ENCODE measurements around the gene PLEK. TPM values are rescaled to one million over a fixed set of nuclear protein-coding genes. Genes with fewer than 3 reads are reported as not detected.

The PLEK gene
- polyA plus RNA-seq, 1 donor from 2014 or later: 0.07 TPM

GRCh38 chr2:68414876-68415275 is 49.8 kb downstream of the PLEK start:
- no peak overlapping the region for H3K4me3 ChIP-seq (ENCODE audit: low read length)
- H2AFZ ChIP-seq (ENCODE audit: low read depth, low read length): no peak overlapping the region
- no peak overlapping the region for H3K9ac ChIP-seq (ENCODE audit: low read length)
- TF ChIP-seq REST (IDR thresholded peaks at IDR 0.05; ENCODE audit: borderline replicate concordance) (no peak), TAF1 (IDR thresholded peaks at IDR 0.05; ENCODE audit: low read depth) (no peak), EP300 (conservative IDR thresholded peaks at IDR 0.05; ENCODE audit: poor library complexity, severe bottlenecking) (no peak), RAD21 (conservative IDR thresholded peaks at IDR 0.05) (no peak), POLR2AphosphoS5 (IDR thresholded peaks at IDR 0.05) (no peak), EZH2 (IDR thresholded peaks at IDR 0.05; ENCODE audit: borderline replicate concordance, insufficient read depth, low read length, poor library complexity, severe bottlenecking) (no peak), SMC3 (conservative IDR thresholded peaks at IDR 0.05; ENCODE audit: poor library complexity) (no peak), MXI1 (conservative IDR thresholded peaks at IDR 0.05; ENCODE audit: poor library complexity, severe bottlenecking) (no peak)
- TF ChIP-seq, protein P1, sequence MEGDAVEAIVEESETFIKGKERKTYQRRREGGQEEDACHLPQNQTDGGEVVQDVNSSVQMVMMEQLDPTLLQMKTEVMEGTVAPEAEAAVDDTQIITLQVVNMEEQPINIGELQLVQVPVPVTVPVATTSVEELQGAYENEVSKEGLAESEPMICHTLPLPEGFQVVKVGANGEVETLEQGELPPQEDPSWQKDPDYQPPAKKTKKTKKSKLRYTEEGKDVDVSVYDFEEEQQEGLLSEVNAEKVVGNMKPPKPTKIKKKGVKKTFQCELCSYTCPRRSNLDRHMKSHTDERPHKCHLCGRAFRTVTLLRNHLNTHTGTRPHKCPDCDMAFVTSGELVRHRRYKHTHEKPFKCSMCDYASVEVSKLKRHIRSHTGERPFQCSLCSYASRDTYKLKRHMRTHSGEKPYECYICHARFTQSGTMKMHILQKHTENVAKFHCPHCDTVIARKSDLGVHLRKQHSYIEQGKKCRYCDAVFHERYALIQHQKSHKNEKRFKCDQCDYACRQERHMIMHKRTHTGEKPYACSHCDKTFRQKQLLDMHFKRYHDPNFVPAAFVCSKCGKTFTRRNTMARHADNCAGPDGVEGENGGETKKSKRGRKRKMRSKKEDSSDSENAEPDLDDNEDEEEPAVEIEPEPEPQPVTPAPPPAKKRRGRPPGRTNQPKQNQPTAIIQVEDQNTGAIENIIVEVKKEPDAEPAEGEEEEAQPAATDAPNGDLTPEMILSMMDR (IDR thresholded peaks at IDR 0.05; ENCODE audit: poor library complexity, severe bottlenecking): no peak
- no peaks in the 10 kb centered on the region for H3K9me3 ChIP-seq (ENCODE audit: low read length)
- no peaks in the 10 kb centered on the region for H3K79me2 ChIP-seq (replicated peaks; ENCODE audit: insufficient read depth, low read length)
- H3F3A ChIP-seq (ENCODE audit: insufficient read depth, low read length, poor library complexity, severe bottlenecking): no peaks in the 10 kb centered on the region
- H4K20me1 ChIP-seq (ENCODE audit: insufficient read depth): no peaks in the 10 kb centered on the region
- H3K9me2 ChIP-seq (ENCODE audit: insufficient read depth, low read length): no peaks in the 10 kb centered on the region
- no peaks in the 10 kb centered on the region for H3K36me3 ChIP-seq (ENCODE audit: insufficient read depth, low read length)
- no peak overlapping the region for H3K4me2 ChIP-seq (ENCODE audit: low read length)
- no peaks in the 10 kb centered on the region for H3K27me3 ChIP-seq (ENCODE audit: insufficient read depth, low read depth, low read length)
- no peak overlapping the region for H3K27ac ChIP-seq (ENCODE audit: low read length)

GRCh38 chr2:68415521-68415920 is 50.4 kb downstream of the PLEK start:
- TF ChIP-seq POLR2AphosphoS5 (IDR thresholded peaks at IDR 0.05) (no peak), SMC3 (conservative IDR thresholded peaks at IDR 0.05; ENCODE audit: poor library complexity) (no peak), MXI1 (conservative IDR thresholded peaks at IDR 0.05; ENCODE audit: poor library complexity, severe bottlenecking) (no peak), EP300 (conservative IDR thresholded peaks at IDR 0.05; ENCODE audit: poor library complexity, severe bottlenecking) (no peak), REST (IDR thresholded peaks at IDR 0.05; ENCODE audit: borderline replicate concordance) (no peak)
- no peak overlapping the region for H3K27ac ChIP-seq (ENCODE audit: low read length)
- no peak overlapping the region for H2AFZ ChIP-seq (ENCODE audit: low read depth, low read length)
- H3K9me2 ChIP-seq (ENCODE audit: insufficient read depth, low read length): no peaks in the 10 kb centered on the region
- no peaks in the 10 kb centered on the region for H3K27me3 ChIP-seq (ENCODE audit: insufficient read depth, low read depth, low read length)
- H3K36me3 ChIP-seq (ENCODE audit: insufficient read depth, low read length): no peaks in the 10 kb centered on the region
- no peaks in the 10 kb centered on the region for H3K9me3 ChIP-seq (ENCODE audit: low read length)
- no peaks in the 10 kb centered on the region for H3K79me2 ChIP-seq (replicated peaks; ENCODE audit: insufficient read depth, low read length)
- no peak overlapping the region for H3K9ac ChIP-seq (ENCODE audit: low read length)
- H3K4me2 ChIP-seq (ENCODE audit: low read length): no peak overlapping the region
- H3F3A ChIP-seq (ENCODE audit: insufficient read depth, low read length, poor library complexity, severe bottlenecking): no peaks in the 10 kb centered on the region
- no peak overlapping the region for H3K4me3 ChIP-seq (ENCODE audit: low read length)
- no peaks in the 10 kb centered on the region for H4K20me1 ChIP-seq (ENCODE audit: insufficient read depth)
